ENCODE results near the gene CTIF.

DNA sequence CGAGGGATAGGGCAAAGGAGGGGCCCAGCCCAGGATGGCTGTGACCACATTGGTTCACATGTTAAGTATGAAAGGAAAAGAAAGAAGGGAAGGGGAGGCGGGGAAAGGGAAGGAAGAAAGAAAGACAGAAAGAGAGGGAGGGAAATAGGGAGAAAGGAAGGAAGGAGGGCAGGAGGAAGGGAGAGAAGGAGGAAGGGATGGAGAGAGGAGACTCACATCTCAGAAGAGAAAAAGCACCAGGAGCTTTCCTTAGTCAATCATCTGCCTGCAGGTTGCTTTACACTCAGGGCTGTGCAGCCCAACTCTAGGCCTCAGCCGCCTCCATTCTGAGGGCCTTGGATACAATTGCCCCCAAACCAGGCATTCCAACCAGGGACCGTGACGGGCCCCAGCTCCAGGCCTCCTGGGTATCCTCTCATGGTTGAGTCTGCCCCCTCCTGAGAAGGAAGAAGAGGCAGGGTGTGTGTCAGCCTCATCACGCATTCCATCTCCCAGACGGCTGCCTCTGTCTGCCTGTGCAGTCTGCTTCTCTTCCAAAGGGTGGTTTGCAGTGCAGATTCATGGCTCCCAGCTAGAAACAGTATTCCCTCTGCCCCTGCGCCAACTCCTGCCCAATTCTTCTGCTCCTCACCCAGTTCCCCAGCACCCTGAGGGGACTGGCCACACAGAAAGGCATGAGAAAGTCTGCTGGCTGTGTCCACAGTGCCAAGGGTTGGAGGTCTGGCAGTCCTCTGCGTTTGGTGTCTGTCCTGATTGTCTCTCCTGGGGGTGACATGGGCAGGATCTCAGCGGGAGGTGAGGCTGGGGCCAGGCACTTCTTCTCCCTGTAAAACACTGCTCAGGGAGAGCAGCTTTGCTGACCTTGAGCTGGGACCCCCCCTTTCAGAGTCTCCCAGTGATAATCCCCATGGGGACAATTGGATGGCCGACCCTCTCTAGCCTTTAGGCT is 248.6 kb downstream of the CTIF start:
- no peak for TF ChIP-seq CTCF (IDR thresholded peaks at IDR 0.05; ENCODE audit: low read depth, low read length, missing input control)
- no peak for TF ChIP-seq MAX (IDR thresholded peaks at IDR 0.05)
- no peak for TF ChIP-seq RAD21 (IDR thresholded peaks at IDR 0.05)
- no peak for TF ChIP-seq YY1 (IDR thresholded peaks at IDR 0.05)
- no peak for TF ChIP-seq GABPA (IDR thresholded peaks at IDR 0.05 in 1 of 2, conservative IDR thresholded peaks at IDR 0.05 in 1 of 2)
- no peak for TF ChIP-seq TAF1 (conservative IDR thresholded peaks at IDR 0.05)
- no peak for TF ChIP-seq NR2F2 (IDR thresholded peaks at IDR 0.05)
- TF ChIP-seq REST (IDR thresholded peaks at IDR 0.05): no peak
- TF ChIP-seq ZBTB33 (IDR thresholded peaks at IDR 0.05): no peak
- no peak for TF ChIP-seq ATF3 (IDR thresholded peaks at IDR 0.05)
- TF ChIP-seq JUND (IDR thresholded peaks at IDR 0.05): no peak

Measured in liver (tissue), 3 donors.